SK-N-MC (cell line): ENCODE data around the gene PDLIM5.

Experiments
- DNase-seq: peaks from one replicate; pipeline ENCODE4 v3.0.0-alpha.2; 2011; ENCODE audit warnings: low read depth, low spot score
- H3K27ac ChIP-seq: fragments of 200-600 bp; sonication (generic); 2 replicates; pipeline ENCODE4 v1.5.1; 2016; ENCODE audit warnings: mixed run types
- H3K36me3 ChIP-seq: fragments of 200-600 bp; sonication (generic); 2 replicates; pipeline ENCODE4 v1.6.1; 2017; ENCODE audit warnings: antibody characterized with exemption, low read length, mixed read lengths; ENCODE audit not compliant: insufficient read depth
- H3K4me3 ChIP-seq: fragments of 200-600 bp; sonication (generic); 2 replicates; pipeline ENCODE4 v1.5.1; 2016
- H3K9ac ChIP-seq: fragments of 200-600 bp; sonication (generic); 2 replicates; pipeline ENCODE4 v1.8.0; 2017; ENCODE audit warnings: mixed run types, mixed read lengths; ENCODE audit not compliant: insufficient read length
- H3K9me3 ChIP-seq: fragments of 200-600 bp; sonication (generic); 2 replicates; pipeline ENCODE4 v1.6.1; 2017; ENCODE audit warnings: low read depth, mild to moderate bottlenecking, antibody characterized with exemption, low read length, moderate library complexity, mixed read lengths
- EZH2 ChIP-seq: fragments of 200-600 bp; sonication (generic); IDR thresholded peaks from one replicate; pipeline ENCODE4 v1.6.1; 2017; ENCODE audit warnings: antibody characterized with exemption
- FOXP2 ChIP-seq: optimal IDR thresholded peaks from 2 replicates; pipeline ENCODE3; 2011; ENCODE audit warnings: mild to moderate bottlenecking, moderate library complexity; ENCODE audit not compliant: insufficient read depth; ENCODE audit errors: extremely low read length, control extremely low read depth
- POLR2AphosphoS5 ChIP-seq: IDR thresholded peaks from 2 replicates; pipeline ENCODE4 v1.6.1; 2012; ENCODE audit warnings: mild to moderate bottlenecking, low read depth, low read length, borderline replicate concordance

Gene PDLIM5

DNA sequence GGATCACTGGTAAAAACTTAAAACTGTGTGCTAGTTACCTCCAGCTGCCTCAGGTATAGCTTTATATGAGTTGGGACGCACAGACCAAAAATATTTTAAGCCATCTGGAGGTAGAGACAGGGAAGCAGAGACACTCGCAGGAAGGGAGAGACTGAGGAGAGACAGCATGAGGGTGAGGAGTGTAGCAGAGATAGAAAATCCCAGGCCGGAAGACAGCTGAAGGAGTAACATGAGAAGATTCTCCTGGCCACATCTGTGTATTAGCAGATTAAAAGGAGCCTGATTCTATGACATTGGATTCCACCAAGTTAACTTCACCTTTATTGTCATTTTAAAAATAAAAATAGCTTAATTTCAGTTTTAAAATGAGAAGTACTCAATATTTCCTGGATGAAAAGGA, 84.3 kb downstream of the PDLIM5 start:
- Histone ChIP-seq H3K9me3 (no peaks in the 10 kb centered on the region), H3K27ac (no peak overlapping the region), H3K9ac (no peak overlapping the region), H3K4me3 (no peak overlapping the region), H3K36me3 (no peaks in the 10 kb centered on the region)
- no peak for TF ChIP-seq POLR2AphosphoS5
- no peak for TF ChIP-seq EZH2
- TF ChIP-seq FOXP2, result no peak
- no peak for DNase-seq

GRCh38 chr4:94536649-94537469, 85.1 kb downstream of the PDLIM5 start:
- no peak for TF ChIP-seq FOXP2
- TF ChIP-seq EZH2, result no peak
- TF ChIP-seq POLR2AphosphoS5, result no peak
- no peaks in the 10 kb centered on the region for H3K9me3 ChIP-seq
- DNase-seq, result no peak
- H3K27ac ChIP-seq, result no peak overlapping the region
- no peak overlapping the region for H3K4me3 ChIP-seq
- no peaks in the 10 kb centered on the region for H3K36me3 ChIP-seq
- no peak overlapping the region for H3K9ac ChIP-seq

DNA sequence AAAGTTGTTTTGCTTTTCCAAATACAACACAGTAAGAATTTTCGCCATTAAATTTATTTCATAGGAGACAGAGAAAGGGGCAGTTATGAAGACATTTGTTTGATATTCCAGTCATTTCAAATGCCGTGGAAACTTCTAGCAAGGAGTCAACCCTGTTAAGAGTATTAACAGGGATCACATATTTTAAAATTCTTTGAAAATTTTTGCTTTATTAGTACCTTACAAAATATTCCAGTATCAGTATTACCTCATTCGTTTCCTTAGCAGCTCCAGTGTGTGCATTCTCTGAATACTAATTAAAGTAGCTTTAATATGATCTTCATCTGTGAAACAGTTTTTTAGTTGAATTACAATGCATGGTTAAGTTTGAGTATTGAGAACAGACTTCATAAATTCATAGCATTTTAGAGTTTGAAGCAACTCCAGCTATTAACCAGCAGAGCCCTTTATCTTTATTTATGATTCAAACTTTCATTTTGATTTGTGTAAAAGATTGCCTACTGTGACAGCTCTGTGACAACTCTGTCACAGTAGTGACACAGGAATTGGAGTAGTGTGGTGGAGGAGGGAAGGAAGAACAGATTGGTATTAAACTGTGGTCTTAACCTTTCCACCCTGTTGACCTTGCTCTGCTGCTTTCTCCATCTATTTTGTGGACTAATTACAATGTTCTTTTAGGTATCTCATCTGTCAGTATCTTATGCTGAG, 86.3 kb downstream of the PDLIM5 start:
- Histone ChIP-seq H3K4me3 (no peak overlapping the region), H3K27ac (no peak overlapping the region), H3K9me3 (no peaks in the 10 kb centered on the region), H3K9ac (no peak overlapping the region), H3K36me3 (no peaks in the 10 kb centered on the region)
- DNase-seq, result no peak
- TF ChIP-seq FOXP2 (no peak), POLR2AphosphoS5 (no peak), EZH2 (no peak)

DNA sequence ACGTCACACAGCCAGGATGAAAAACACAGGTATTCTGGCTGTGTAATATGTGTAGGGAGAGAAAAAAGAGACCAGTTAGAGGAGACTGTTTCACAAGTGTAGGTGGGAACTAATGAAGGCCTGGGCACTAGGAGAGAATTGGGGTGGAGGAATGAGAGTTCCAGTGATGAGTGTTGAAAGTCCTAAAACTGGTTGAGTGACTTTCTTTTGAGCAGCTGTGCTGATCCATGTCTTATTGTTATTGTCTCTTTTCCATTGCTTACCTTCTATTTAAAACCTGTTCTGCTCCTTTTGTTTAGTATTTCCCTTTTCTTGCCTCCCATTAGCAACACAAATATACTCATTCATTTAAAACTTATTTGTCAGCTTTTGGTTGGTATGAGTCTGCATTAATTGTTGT, 88.7 kb downstream of the PDLIM5 start:
- H3K27ac ChIP-seq, result no peak overlapping the region
- no peak overlapping the region for H3K9ac ChIP-seq
- DNase-seq, result no peak
- no peak overlapping the region for H3K4me3 ChIP-seq
- H3K9me3 ChIP-seq, result no peaks in the 10 kb centered on the region
- no peaks in the 10 kb centered on the region for H3K36me3 ChIP-seq
- TF ChIP-seq POLR2AphosphoS5 (no peak), EZH2 (no peak), FOXP2 (no peak)

- Histone ChIP-seq H3K27ac (no peak overlapping the region), H3K4me3 (no peak overlapping the region)
- DNase-seq, result no peak
Measured at GRCh38 chr4:94544811-94545210, 93.1 kb downstream of the PDLIM5 start.

GRCh38 chr4:94545296-94545695, 93.6 kb downstream of the PDLIM5 start:
- DNase-seq, result no peak
- no peaks in the 10 kb centered on the region for H3K36me3 ChIP-seq
- TF ChIP-seq FOXP2 (no peak), POLR2AphosphoS5 (no peak), EZH2 (no peak)
- no peak overlapping the region for H3K9ac ChIP-seq
- H3K9me3 ChIP-seq, result no peaks in the 10 kb centered on the region; the same call in 1 of the 2 replicates
- no peak overlapping the region for H3K4me3 ChIP-seq
- no peak overlapping the region for H3K27ac ChIP-seq

More at GRCh38 chr4:94544811-94545210, 93.1 kb downstream of the PDLIM5 start:
- Histone ChIP-seq H3K9ac (no peak overlapping the region), H3K9me3 (no peaks in the 10 kb centered on the region; the same call in 1 of the 2 replicates), H3K36me3 (no peaks in the 10 kb centered on the region)
- no peak for TF ChIP-seq FOXP2
- no peak for TF ChIP-seq EZH2
- no peak for TF ChIP-seq POLR2AphosphoS5

- Histone ChIP-seq H3K9ac (no peak overlapping the region), H3K9me3 (no peaks in the 10 kb centered on the region; the same call in 1 of the 2 replicates), H3K27ac (no peak overlapping the region), H3K36me3 (no peaks in the 10 kb centered on the region), H3K4me3 (no peak overlapping the region)
- no peak for TF ChIP-seq EZH2
- no peak for TF ChIP-seq FOXP2
- no peak for TF ChIP-seq POLR2AphosphoS5
- no peak for DNase-seq
Measured at GRCh38 chr4:94546949-94547348, 95.2 kb downstream of the PDLIM5 start.

DNA sequence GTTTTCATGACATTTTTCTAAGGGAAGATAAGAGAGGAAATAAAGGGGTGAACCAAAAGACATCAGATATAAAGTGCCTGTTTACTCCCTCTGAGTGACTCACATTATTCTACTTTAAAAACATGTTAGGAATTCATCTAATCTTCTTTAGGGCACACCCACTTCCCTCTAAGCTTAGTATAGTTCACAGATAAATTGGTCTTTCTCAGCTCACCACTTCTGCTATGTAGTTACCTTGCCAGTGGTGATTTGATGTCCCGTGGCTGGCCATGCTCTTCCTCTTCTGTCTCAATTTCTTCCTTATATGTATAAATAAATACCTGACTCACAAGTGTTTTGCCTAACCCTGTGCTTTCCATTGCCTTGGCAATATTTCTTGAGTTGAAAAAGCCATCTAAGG, 96.8 kb downstream of the PDLIM5 start:
- TF ChIP-seq POLR2AphosphoS5, result no peak
- TF ChIP-seq FOXP2, result no peak
- no peak for TF ChIP-seq EZH2
- H3K9me3 ChIP-seq, result no peaks in the 10 kb centered on the region; the same call in 1 of the 2 replicates
- no peak overlapping the region for H3K9ac ChIP-seq
- H3K36me3 ChIP-seq, result no peaks in the 10 kb centered on the region
- no peak for DNase-seq
- H3K27ac ChIP-seq, result no peak overlapping the region
- H3K4me3 ChIP-seq, result no peak overlapping the region
